PFSK-1 (cell line): ENCODE results near the gene USP22.

Experiments used
- FOXP2 ChIP-seq: optimal IDR thresholded peaks from 2 replicates; pipeline ENCODE3; 2011; ENCODE audit warnings: borderline replicate concordance, control low read depth, inconsistent platforms; ENCODE audit not compliant: insufficient read depth; ENCODE audit errors: extremely low read length, extremely low read depth
- POLR2AphosphoS5 ChIP-seq: IDR thresholded peaks from 2 replicates; pipeline ENCODE4 v1.6.1; 2012; ENCODE audit warnings: low read depth, mild to moderate bottlenecking, control low read depth, low read length, moderate library complexity
- REST ChIP-seq, 2 experiments: IDR thresholded peaks; 2 replicates each; pipeline versions ENCODE4 v1.6.1 to v1.8.0; 2011 to 2012; ENCODE audit warnings: low read depth in 2 of 2, low read length in 2 of 2, control low read depth in 1 of 2, inconsistent platforms in 1 of 2, mild to moderate bottlenecking in 1 of 2, moderate library complexity in 1 of 2; ENCODE audit not compliant: insufficient read depth in 1 of 2
- SIN3A ChIP-seq: IDR thresholded peaks from 2 replicates; pipeline ENCODE4 v1.6.1; 2012; ENCODE audit warnings: mild to moderate bottlenecking, low read length, moderate library complexity, borderline replicate concordance; ENCODE audit not compliant: insufficient read depth
- TAF1 ChIP-seq: IDR thresholded peaks from 2 replicates; pipeline ENCODE4 v1.6.1; 2012; ENCODE audit warnings: low read length, control low read depth, borderline replicate concordance; ENCODE audit not compliant: insufficient read depth

- TF ChIP-seq SIN3A (no peak), POLR2AphosphoS5 (no peak), TAF1 (no peak), REST (IDR thresholded peaks at IDR 0.05; ENCODE audit: insufficient read depth in 1 of 2, low read depth in 2 of 2, low read length in 2 of 2) (no peak), FOXP2 (no peak)
Observed at GRCh38 chr17:21061158-21061835, 18.5 kb upstream of the USP22 start.
